ELF-1 (cell line): ENCODE measurements around the gene DPH3.

ENCODE experiments used
- DNase-seq: peaks from one replicate; pipeline ENCODE4 v3.0.0-alpha.2; 2016; ENCODE audit warnings: low read depth, low spot score

DPH3 gene

GRCh38 chr3:16255726-16256125, 9.0 kb downstream of the DPH3 start:
- no peak for DNase-seq

DNA sequence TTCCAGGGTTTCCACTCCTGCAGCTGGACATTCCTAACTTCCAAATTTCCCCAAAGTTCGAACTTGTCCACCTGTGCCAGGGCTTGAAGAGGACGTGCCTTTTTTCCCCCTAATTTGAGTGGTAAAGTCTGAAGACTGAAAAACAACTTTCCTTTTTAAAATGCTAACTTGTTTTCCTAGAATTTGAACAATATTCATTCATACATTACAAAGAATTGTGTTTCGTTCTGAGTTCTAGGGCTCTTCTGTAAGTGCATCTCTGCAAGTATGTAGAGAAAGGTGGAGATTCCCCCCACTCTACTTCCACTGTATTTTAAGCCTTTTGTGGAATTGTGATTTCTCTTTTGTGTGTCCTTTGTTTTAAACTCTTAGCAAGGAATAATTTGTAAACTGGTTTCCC, 9.4 kb downstream of the DPH3 start:
- DNase-seq = no peak

DNA sequence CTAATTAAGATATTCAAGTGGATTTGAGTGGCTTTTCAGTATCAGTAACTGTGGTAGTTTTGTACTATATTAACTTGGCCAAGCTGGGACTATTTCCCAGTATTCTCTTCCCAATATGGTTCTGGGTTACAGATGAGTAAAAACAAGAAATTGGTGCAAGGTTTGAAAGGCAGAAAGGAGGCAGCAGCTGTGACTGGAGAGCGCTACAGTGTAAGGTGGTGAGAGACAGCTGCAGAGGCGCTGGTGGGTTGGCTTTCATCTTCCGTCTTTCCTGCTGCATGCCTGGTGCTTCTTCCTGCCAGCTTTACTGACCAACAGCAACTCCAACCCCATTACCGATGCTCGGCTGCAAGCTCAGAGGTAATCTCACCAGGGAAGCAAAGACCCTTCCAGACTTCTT, 9.8 kb downstream of the DPH3 start:
- no peak for DNase-seq

DNA sequence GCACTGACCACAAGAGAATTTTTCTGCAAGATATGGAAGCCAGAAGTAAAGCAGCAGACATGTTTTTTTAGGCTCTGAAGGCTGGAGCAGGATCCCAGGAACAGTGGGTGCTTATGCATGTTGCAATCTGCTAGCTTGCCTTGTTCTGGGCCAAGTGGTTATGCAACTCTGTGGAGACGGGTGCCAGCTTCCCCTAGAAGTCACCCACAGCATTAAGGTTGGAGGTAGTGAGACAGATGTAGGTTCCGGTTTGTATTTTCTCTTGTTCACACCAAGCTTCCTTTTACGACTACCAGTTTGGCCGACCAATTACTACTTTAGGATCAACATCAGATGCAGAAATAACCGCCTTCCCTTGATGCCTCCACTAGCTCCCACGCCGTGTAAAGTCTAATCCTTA, 11.1 kb downstream of the DPH3 start:
- no peak for DNase-seq

DNA sequence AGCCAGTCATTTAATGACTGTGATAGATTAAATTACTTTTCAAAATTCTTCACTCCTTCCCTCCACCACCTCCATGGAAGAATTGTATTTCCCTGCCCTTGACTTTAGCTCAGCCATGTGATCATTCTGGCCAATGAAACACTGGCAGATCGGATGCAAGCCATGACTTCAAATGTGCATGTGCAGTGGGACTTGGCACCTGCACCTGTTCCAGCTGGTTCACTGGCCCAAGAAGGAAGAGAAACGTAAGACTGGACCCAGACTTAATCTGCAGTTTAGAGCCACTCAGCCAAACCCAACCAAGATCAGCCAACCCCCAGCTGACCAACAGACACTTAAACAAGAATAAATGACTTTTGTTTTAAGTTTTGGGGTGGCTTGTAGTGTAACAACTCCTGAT, 11.8 kb downstream of the DPH3 start:
- no peak for DNase-seq

DNA sequence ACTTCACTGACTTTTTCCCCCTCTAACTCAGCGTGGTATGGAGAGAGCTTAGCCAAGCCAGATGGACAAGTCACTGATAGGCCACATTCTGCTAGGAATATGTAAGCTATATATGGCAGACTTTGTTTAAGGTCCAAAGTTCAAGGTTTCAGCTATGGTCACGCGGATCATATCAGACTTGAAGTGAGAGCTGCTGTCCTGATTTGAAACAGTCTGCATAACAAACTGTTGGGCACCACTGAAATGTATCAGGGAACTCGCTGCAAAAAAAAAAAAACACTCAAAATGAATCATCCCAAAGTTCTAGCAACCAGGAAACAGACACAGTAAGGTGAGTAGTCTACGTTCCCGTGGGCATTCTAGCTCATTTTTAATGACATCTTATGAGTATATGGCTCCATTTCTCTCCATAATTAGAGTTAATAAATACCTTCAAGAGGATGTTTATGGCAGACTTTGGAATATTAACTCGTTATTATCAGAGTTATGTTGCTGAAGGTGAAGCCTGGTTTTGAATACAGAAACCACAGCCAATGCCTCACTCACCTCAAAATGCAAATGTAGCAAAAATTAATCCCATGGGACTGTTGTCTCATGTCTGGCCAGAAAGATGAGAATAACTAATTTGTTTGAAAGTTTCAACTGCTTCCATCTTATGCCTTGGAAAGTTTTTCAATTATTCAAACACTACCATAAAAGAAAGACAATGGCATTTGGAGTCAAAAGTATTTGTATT, 12.3 kb downstream of the DPH3 start:
- DNase-seq = no peak

DNA sequence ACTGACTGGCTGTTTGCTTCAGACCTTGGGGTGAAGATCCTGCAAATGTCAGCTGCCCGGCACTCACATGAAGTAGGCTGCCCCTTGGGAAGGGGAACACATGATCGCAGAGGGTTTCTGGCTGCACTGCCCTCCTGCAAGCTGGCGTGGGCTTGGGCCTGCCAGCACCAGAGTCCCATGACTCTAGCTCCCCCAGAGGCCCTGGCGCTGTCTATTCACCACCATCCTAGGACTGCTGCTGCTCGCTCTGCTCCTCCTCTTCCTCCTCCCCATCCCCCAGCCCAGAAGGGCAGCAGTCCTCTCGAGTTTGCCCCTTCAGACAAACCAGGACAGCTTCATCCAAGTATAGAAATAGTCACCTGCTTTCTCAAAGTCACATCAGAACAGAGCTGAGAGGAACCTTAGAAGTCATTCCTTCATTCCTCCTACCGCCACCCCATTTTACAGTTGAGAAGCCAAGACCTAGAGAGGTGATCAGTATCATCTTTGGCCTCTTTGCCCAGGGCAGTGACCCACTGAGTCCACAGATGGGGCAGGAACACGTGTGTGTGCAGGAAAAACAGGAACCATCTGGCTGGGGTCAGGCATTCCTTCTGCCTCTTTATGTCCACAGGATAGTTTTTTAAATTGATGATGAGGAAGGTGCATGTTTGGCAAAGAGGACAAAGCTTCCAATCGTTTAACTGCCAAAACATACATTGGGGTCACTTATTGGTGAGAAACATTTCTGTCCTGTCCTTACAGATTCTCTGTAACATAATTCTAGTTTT, 13.2 kb downstream of the DPH3 start:
- DNase-seq = no peak

DNA sequence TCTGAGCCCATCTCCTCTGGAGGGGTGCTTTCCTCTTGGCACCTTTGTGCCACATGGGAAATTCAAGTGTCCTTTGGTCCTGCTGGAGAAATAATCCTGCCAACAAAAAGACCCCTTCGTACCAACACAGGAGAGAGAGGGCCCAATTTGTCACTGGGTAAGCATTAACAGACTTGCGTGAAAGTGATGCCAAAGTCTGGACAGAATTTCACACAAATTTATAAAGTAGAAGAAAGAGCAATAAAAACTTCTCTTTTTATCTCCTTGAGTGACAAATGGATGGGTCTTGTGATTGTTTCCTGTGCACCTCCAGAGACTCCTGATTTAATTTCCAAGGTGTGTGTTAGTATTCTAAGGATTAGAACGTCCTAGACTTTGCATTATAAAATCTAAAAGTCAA, 14.9 kb downstream of the DPH3 start:
- no peak for DNase-seq

DNA sequence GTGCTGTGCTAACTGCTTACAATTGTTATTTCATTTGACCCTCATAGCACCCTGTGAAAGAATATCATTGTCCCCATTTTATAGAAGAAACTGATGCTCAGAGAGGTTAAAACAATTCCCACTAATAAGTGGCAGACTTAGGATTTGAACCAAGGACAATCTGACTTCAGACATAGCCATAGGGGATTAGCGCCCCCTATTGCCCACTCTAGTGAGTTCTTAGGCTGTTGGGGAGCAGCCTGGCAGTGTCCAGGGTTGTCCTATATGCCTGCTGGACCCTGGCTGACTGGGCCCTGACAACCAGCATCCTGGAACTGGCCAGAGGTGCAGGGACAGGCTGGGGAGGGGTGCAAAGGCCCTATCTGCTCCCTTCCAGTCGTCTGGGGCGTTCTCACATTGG, 15.4 kb downstream of the DPH3 start:
- no peak for DNase-seq

DNA sequence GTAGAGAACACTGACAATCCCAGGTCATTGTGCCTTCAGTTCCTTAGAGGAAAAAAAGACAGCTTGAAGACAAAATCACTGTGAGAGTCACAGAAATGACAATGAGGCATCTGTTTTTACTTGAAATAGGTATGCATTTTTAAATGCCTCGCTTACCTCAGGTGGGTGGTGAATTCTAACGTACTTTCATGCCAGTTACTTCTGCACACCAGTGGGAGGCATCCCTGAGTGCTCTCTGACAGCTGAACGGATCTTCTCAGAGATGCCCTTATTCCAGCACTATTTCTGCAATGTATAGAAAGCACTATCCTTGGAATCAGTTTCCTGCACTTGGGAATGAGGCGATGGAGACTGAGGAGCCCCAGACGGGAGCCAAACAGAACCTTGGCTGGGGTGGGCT, 16.2 kb downstream of the DPH3 start:
- DNase-seq = no peak

DNA sequence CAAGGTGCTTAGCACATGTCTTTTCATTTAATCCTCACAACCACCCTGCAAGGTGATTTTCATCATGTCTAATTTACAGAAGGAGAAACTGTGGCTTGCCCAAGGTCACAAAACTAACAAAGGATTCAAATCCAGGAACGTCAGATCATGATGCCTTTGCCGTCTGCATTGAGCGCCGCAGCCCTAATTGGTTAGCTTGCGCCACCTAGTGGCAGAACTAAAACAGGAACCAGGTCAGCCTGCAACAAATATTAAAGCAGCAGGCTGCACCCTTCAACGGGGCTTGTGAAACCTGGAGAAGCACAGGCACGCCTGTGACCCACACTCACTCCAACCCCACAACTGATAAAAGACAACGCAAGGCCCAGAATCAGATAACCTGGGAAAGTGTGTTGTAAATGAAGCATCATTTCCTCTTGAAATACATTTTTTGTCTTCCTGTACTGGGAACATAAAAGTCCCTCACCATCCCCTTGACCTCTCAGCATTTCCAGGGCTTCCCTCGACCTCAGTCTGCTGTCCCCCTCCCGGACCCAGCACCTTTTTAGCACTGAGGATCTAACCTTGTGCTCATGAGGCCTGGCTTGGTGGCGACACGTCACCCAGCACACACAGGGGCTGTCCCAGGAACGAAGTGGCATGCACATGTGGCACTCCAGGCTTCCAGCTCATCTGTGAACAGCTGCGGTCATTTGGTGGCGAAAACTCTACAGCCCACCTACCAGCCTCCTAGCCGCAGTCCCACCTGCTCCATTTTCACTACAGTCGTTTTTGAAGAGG, 17.3 kb downstream of the DPH3 start:
- peak; percentile 80 for DNase-seq

- no peak for DNase-seq
Measured at GRCh38 chr3:16245609-16246008, 19.1 kb downstream of the DPH3 start.

DNA sequence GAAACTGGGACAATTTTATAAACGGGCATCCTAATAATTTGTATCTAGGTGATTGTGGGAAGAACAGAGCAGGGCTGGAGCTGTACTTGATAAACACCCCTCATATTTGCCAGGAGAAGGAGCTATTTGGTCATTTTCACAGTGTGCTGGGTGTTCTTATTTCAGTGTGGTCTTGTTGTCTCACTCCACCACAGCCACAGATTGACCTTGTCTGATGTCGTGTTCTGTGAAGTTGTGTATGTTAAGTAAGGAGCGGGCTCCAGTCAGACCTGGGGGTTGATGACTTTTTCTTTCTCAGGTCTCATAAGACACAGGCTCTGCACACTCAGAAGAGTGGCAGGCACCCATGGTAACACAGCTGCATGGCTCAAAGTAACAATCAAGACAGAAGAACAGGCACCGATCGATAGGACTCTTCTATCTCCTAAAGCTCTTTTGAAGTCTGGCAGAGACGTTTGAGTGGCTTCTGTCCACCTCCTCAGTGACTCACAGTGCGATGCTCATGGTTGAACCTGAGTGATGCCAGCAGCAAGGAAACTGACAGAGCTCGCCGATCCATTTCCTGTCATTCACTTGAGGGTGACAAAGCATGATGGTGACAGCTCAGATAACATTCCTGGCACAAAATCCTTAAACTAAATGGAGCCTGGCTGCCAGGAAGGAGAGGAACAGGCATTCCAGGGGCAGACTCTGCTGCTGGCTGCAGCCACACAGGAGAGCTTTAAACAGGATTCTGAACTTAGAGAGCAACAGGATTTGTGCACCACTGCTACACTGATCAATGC, 20.8 kb downstream of the DPH3 start:
- peak; percentile 40 for DNase-seq

- DNase-seq = peak; percentile 46
Measured at GRCh38 chr3:16242177-16242576, 22.6 kb downstream of the DPH3 start.

DNA sequence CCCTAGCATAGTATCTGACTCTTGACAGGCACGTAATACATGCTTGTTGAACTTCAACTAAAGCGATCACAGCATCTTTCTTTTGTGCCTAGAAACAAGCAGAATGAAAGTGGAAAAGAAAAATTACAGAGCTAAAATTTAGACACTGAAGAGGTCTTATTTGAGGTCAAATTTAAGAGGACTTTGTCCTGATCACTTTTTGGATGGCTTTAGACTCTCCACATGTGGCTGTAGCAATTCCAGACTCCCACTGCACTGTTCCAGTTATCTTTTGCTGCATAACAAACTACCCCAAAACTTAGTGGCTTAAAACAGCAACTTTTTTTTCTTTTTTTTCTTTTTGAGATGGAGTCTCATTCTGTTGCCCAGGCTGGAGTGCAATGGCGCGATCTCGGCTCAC, 23.5 kb downstream of the DPH3 start:
- DNase-seq = no peak

GRCh38 chr3:16240229-16241023, 24.3 kb downstream of the DPH3 start:
- no peak for DNase-seq

GRCh38 chr3:16239780-16240179, 25.0 kb downstream of the DPH3 start:
- DNase-seq = peak; percentile 29

DNA sequence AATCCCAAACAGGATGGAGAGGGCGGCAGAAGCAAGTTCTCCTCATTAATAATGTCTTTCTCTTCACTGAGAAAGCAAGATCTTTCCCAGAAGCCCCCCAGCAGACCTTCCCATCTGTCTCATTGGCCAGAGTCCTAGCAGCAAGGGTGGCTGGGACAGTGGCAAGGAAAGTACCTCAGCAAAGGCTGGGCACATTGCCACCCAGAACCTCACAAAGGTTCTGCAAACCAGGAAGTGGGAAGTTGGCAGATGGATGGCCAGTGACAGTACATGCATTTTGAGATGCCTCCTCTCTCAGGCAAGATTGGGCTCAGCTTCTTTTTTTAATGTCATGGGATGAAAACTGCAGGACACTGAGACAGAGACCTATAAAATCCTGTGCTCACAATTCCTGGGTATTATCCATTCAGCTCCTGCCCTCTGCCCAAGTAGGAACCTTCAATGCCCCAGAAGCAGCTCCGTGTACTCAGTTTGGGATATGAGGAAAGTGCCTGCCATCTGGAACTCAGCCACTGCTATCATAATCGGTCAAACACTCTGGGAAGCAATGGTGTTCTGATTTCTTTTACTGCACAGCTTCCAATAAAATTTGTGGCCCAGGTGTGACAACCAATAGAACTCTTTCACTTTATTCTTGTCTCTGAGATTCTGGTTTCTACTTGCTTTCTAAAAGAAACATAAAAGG, 25.5 kb downstream of the DPH3 start:
- DNase-seq = no peak

DNA sequence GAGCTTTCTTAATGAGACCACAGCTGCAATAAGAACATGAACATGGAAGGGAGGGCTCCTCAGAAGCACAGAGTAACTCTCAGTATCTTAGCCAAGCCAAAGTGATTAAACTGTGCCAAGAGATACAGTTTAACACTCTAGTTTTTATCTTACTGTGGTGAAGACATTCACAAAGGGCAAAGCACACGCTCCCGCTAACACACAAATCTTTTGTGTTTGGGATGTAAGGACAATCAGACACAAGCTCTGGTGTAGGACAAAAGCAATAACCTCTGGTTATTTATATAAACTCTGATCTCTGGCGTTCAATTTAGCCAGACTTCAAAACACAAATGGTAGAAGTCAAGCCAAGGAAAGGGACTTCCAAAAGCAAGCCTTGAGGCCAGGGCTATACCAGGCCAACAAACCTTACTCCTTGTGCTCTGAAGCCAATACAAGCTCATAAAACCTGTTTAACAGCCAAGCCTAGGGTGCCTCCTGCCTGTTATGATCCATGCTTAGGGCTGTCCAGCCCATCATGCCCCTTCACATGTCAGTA, 27.8 kb downstream of the DPH3 start:
- DNase-seq = no peak

DNA sequence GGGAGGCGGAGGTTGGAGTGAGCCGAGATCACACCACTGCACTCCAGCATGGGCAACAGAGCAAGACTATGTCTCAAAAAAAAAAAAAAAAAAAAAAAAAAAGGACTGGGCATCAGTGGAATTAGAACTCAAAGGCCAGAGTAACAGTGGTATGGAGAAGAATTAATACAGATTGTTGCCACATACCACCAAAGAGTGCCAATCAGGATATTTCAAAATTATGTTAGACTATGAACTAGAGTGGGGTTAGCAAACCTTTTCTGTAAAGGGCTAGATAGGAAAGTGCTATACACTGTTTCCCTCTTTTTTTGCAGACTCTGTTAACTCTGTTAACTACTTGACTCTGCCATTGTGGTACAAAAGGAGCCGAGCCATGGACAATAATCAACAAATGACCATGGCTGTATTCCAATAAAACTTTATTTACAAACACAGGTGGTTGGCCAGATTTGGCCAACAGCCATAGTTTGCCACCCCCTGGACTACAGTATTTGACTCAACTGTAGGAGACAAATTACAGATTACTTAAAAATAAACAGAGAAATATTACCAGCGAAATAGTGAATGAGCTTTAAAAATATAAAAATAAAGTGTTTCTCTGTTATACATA, 28.6 kb downstream of the DPH3 start:
- no peak for DNase-seq
